H1 (cell line): ENCODE data around the gene GREB1L. TPM values are rescaled to one million over a fixed set of nuclear protein-coding genes. Genes with fewer than 3 reads are reported as not detected.

Experiments
- CEBPB ChIP-seq: IDR thresholded peaks from 2 replicates; pipeline ENCODE4 v1.6.1; 2012; ENCODE audit warnings: low read depth, low read length
- NRF1 ChIP-seq: IDR thresholded peaks from 2 replicates; pipeline ENCODE4 v1.6.1; 2011; ENCODE audit warnings: mild to moderate bottlenecking, low read depth, low read length, improper control_type of control experiment
- SP2 ChIP-seq: IDR thresholded peaks from 2 replicates; pipeline ENCODE4 v1.6.1; 2012; ENCODE audit warnings: mild to moderate bottlenecking, low read length, inconsistent platforms
- polyA plus RNA-seq, 7 experiments: library from polyadenylated mRNA; depleted of rRNA in 3 of 7; stranded (reverse) in 5 of 7; unstranded in 2 of 7; fragments of >200 nt in 5 of 7; fragments of 200-250 nt in 2 of 7; gene quantifications; 1 replicate in 5 of 7; 2 replicates in 1 of 7; 4 replicates in 1 of 7; pipeline versions ENCODE4 v1.2.1 to v1.2.3, GENCODE V29; 2011 to 2013; ENCODE audit warnings: missing spikeins in 2 of 7, mixed read lengths in 2 of 7
- total RNA-seq: library from RNA; stranded (reverse); fragmentation: NEBNext Ultra II Directional; extraction: Animal tissue kit (Norgen Biotek cat#: 25700); gene quantifications from 2 replicates; pipeline ENCODE4 v1.2.1, GENCODE V29; 2021
- TF ChIP-seq, protein P1 (sequence below), 3 experiments: IDR thresholded peaks; 1 replicate in 2 of 3; 2 replicates in 1 of 3; pipeline versions ENCODE4 v1.5.1 to v1.6.1; 2011; ENCODE audit warnings: low read length in 3 of 3, mild to moderate bottlenecking in 3 of 3, inconsistent platforms in 2 of 3, low read depth in 1 of 3, moderate library complexity in 1 of 3; ENCODE audit not compliant: insufficient read depth in 1 of 3; ENCODE audit errors: control extremely low read depth in 1 of 3

The GREB1L gene
- total and polyA plus RNA-seq, 2 of the 8 experiments (the other 6 are each of a cell fraction or from before 2014, with no cell fraction given), result 0.34 to 1.6 TPM

DNA sequence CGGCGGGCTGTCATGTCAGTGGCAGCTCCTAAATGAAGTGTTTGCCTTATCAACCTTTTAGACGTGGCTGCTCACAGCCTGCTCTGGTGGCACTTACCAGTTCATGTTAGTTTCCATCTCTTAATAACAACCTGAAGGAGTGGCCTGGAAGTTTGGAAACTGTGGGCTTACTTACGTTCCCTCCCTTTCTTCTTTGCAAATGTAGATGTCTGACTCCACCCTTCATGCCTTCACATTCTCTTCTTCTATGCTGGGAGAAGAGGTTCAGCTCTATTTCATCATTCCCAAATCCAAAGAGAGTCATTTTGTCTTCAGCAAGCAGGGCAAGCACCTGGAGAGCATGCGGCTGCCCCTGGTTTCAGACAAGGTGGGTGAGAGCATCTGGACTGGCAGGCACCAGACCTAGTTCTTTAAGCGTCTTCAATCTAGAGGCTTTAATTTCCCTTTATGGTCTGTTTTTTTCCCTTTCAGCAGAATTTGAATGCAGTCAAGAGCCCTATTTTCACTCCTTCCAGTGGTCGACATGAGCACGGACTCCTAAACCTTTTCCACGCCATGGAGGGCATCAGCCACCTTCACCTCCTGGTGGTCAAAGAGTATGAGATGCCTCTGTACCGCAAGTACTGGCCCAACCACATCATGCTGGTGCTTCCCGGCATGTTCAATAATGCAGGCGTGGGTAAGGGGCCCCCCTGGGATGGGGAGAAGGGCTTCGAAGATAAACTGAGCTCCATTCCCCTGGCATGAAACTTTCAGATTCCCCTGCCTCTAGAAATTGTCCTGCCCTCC lies 266.1 kb downstream of the GREB1L start (continued):
- TF ChIP-seq CEBPB (no peak), SP2 (no peak), NRF1 (no peak)
- TF ChIP-seq, protein P1, sequence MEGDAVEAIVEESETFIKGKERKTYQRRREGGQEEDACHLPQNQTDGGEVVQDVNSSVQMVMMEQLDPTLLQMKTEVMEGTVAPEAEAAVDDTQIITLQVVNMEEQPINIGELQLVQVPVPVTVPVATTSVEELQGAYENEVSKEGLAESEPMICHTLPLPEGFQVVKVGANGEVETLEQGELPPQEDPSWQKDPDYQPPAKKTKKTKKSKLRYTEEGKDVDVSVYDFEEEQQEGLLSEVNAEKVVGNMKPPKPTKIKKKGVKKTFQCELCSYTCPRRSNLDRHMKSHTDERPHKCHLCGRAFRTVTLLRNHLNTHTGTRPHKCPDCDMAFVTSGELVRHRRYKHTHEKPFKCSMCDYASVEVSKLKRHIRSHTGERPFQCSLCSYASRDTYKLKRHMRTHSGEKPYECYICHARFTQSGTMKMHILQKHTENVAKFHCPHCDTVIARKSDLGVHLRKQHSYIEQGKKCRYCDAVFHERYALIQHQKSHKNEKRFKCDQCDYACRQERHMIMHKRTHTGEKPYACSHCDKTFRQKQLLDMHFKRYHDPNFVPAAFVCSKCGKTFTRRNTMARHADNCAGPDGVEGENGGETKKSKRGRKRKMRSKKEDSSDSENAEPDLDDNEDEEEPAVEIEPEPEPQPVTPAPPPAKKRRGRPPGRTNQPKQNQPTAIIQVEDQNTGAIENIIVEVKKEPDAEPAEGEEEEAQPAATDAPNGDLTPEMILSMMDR (IDR thresholded peaks at IDR 0.05; ENCODE audit: control extremely low read depth in 1 of 3, insufficient read depth in 1 of 3, low read depth in 1 of 3, low read length in 3 of 3), result peak in 2 of 3 experiments; percentile 10 to 25; a peak in 3 of 4 replicates
- TF ChIP-seq, all 59 proteins: peak for 2
